Measurements from ENCODE around the gene PRDM7. TPM values are rescaled to one million over a fixed set of nuclear protein-coding genes. Genes with fewer than 3 reads are reported as not detected.

PRDM7 gene
- total and polyA plus RNA-seq, 4 donors, result not detected

DNA sequence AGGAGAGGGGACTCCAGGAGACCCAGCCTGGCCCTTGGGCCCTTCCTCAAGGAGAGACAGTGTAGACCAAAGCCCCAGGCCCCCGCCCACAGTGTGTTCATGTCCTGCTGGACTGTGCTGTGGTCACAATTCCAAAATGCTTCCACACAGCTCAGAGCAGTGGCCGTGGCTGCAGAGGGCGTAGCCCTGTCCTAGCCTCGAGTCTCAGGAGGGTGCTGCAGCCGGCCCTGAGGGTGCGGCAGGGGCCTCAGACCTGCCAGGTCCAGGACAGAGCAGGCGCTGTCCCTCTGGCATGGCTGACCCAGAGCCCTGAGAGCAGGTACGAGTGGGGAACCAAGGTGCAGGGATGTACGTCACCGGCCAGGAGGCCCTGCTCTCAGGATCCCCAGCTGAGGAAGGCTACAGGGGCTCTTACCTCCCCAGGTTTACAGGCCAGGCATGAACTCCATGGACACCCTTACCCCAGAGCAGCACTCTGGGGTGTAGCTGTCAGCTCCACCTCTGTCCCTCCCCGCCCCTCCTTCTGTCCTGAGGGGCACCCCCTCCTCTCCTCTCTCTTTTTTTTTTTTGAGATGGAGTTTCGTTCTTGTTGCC is 65.1 kb downstream of the PRDM7 start:
- TF ChIP-seq, protein P1, sequence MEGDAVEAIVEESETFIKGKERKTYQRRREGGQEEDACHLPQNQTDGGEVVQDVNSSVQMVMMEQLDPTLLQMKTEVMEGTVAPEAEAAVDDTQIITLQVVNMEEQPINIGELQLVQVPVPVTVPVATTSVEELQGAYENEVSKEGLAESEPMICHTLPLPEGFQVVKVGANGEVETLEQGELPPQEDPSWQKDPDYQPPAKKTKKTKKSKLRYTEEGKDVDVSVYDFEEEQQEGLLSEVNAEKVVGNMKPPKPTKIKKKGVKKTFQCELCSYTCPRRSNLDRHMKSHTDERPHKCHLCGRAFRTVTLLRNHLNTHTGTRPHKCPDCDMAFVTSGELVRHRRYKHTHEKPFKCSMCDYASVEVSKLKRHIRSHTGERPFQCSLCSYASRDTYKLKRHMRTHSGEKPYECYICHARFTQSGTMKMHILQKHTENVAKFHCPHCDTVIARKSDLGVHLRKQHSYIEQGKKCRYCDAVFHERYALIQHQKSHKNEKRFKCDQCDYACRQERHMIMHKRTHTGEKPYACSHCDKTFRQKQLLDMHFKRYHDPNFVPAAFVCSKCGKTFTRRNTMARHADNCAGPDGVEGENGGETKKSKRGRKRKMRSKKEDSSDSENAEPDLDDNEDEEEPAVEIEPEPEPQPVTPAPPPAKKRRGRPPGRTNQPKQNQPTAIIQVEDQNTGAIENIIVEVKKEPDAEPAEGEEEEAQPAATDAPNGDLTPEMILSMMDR (IDR thresholded peaks at IDR 0.05; ENCODE audit: control extremely low read depth, extremely low read depth), result no peak
- Histone ChIP-seq H3K27me3 (ENCODE audit: control insufficient read depth in 3 of 3, insufficient read depth in 3 of 3, low read length in 2 of 3) (no peaks in the 10 kb centered on the region), H3K27ac (ENCODE audit: low read depth in 1 of 2, low read length in 1 of 2) (no peak overlapping the region), H3K4me3 (no peak overlapping the region), H3K4me1 (ENCODE audit: control insufficient read depth in 5 of 5, insufficient read depth in 5 of 5, low read length in 5 of 5) (no peaks in the 10 kb centered on the region), H3K36me3 (ENCODE audit: control insufficient read depth in 4 of 4, insufficient read depth in 4 of 4, low read length in 4 of 4) (no peaks in the 10 kb centered on the region), H3K9me3 (ENCODE audit: control insufficient read depth in 4 of 4, insufficient read depth in 3 of 4, low read length in 3 of 4) (no peaks in the 10 kb centered on the region), H3K9ac (ENCODE audit: insufficient read depth in 1 of 2, low read length in 2 of 2) (no peak overlapping the region)
- ATAC-seq (ENCODE audit: insufficient read depth, low FRiP score) (no peak), DNase-seq (no peak)
- 88 to 92% methylated on average over 12 of the region's 12 CpGs for WGBS, 2 donors

DNA sequence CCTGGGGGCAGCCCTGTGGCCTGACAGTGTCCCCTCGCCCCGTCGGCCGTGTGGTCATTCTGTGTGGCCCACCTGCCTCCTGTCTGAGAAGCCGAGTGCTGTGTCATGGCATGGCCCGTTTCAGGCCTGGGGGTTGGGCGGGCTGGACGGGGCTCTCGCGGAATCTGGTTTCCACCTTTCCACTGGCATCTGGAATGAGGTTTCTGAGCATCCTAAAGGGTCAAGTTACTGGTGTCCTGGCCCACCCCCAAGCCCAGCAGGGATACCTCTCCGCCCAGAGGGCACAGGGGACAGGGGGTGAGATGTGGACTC is 65.7 kb downstream of the PRDM7 start:
- Histone ChIP-seq H3K27me3 (ENCODE audit: control insufficient read depth in 3 of 3, insufficient read depth in 3 of 3, low read length in 2 of 3) (no peaks in the 10 kb centered on the region), H3K9me3 (ENCODE audit: control insufficient read depth in 4 of 4, insufficient read depth in 3 of 4, low read length in 3 of 4) (no peaks in the 10 kb centered on the region), H3K9ac (ENCODE audit: insufficient read depth in 1 of 2, low read length in 2 of 2) (no peak overlapping the region), H3K36me3 (ENCODE audit: control insufficient read depth in 4 of 4, insufficient read depth in 4 of 4, low read length in 4 of 4) (no peaks in the 10 kb centered on the region), H3K27ac (ENCODE audit: low read depth in 1 of 2, low read length in 1 of 2) (no peak overlapping the region), H3K4me1 (ENCODE audit: control insufficient read depth in 5 of 5, insufficient read depth in 5 of 5, low read length in 5 of 5) (no peaks in the 10 kb centered on the region), H3K4me3 (no peak overlapping the region)
- TF ChIP-seq, protein P1 (IDR thresholded peaks at IDR 0.05; ENCODE audit: control extremely low read depth, extremely low read depth), result no peak
- ATAC-seq (ENCODE audit: insufficient read depth, low FRiP score), result no peak
- 80 to 81% methylated on average over 11 of the region's 11 CpGs for WGBS, 2 donors
- DNase-seq, result no peak

DNA sequence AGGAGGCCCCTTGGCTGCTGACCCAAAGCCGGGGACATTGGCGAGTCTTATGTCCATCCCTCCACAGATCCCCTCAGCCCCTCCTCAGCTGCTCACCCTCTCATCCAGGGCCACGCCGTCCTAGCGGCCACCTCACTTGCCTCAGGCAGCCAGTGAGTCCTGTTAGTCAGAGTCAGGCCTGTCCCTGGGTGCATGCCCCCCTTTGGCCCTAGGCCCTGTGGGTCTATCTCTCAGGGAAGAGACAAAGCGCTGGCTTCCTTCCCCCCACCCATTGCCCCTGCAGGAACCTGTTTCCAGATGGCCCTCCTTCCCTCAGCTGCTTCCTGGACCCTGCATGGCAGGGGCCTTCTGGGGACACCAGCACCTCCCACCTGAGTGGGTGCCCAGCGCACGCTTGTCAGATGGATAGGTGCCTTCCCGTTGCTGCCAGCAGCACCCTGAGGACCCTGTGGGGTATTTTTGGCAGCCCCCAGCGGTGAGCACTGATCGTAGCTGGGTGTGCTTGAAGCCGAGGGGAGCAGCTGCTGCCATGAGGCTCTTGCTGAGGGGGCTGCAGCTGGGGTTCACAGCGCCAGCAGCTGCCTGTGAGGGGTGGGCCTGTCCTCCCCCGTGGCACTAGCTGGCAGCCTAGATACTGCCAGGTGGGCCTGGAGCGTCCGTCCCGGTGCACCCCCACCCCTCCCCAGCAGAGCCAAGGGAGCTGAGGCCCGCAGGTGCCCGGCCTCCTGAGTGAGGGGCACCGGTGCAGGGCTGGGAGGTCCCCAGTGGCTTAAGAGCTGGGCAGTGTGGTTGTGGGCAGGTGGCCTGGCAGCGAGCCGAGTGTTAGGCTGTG is 66.2 kb downstream of the PRDM7 start:
- 76 to 84% methylated on average over 20 to 22 of the region's 22 CpGs for WGBS, 2 donors
- no peaks in the 10 kb centered on the region for H3K4me1 ChIP-seq (ENCODE audit: control insufficient read depth in 5 of 5, insufficient read depth in 5 of 5, low read length in 5 of 5)

More for the DNA sequence above, 66.2 kb downstream of the PRDM7 start:
- DNase-seq (no peak), ATAC-seq (ENCODE audit: insufficient read depth, low FRiP score) (no peak)
- no peaks in the 10 kb centered on the region for H3K9me3 ChIP-seq (ENCODE audit: control insufficient read depth in 4 of 4, insufficient read depth in 3 of 4, low read length in 3 of 4)
- H3K9ac ChIP-seq (ENCODE audit: insufficient read depth in 1 of 2, low read length in 2 of 2), result no peak overlapping the region
- no peak overlapping the region for H3K4me3 ChIP-seq
- TF ChIP-seq, protein P1 (IDR thresholded peaks at IDR 0.05; ENCODE audit: control extremely low read depth, extremely low read depth), result no peak
- no peaks in the 10 kb centered on the region for H3K27me3 ChIP-seq (ENCODE audit: control insufficient read depth in 3 of 3, insufficient read depth in 3 of 3, low read length in 2 of 3)
- no peaks in the 10 kb centered on the region for H3K36me3 ChIP-seq (ENCODE audit: control insufficient read depth in 4 of 4, insufficient read depth in 4 of 4, low read length in 4 of 4)
- H3K27ac ChIP-seq (ENCODE audit: low read depth in 1 of 2, low read length in 1 of 2), result no peak overlapping the region
